Activated CD4-positive, CD25-positive, alpha-beta regulatory T cell (primary cell): ENCODE data around the gene ZNF473.
"Not testable (repeated sequence)": the region's sequence is repeated elsewhere in the genome, so short reads cannot be mapped to it uniquely, and the experiment has no call there.

Experiments used
- DNase-seq, 4 experiments: peaks; one replicate each; lab custom pipeline; 2025; lab: John Stamatoyannopoulos, UW

The ZNF473 gene

GRCh38 chr19:50099696-50100095, 73.9 kb downstream of the ZNF473 start:
- DNase-seq, result not testable (repeated sequence)

DNA sequence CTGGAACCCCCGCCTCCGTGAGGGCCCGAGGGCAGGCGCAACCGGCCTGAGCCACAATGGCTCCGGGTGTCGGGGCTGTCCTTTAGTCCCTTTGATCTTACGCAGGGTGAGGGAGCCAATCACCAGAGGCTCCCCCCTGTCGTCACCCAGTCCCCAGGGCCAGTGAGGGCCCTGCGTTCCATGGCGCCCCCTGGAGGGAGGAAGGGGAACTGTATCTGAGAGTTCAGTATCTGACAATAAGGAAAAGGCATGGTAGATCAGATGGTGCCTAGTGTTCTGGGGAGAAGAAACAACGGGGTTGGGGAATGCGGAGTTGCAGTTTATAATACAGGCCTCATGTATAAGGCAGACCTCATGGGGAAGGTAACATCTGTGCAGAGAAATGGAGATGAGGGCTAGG, 75.1 kb downstream of the ZNF473 start:
- not testable (repeated sequence) for DNase-seq
